ENCODE measurements around the gene LRP5. TPM values are rescaled to one million over a fixed set of nuclear protein-coding genes. Genes with fewer than 3 reads are reported as not detected.
"Not testable (repeated sequence)": the region's sequence is repeated elsewhere in the genome, so short reads cannot be mapped to it uniquely, and the experiment has no call there.

LRP5 gene
- total RNA-seq, 1 donor from 2014 or later: 20.2 TPM

DNA sequence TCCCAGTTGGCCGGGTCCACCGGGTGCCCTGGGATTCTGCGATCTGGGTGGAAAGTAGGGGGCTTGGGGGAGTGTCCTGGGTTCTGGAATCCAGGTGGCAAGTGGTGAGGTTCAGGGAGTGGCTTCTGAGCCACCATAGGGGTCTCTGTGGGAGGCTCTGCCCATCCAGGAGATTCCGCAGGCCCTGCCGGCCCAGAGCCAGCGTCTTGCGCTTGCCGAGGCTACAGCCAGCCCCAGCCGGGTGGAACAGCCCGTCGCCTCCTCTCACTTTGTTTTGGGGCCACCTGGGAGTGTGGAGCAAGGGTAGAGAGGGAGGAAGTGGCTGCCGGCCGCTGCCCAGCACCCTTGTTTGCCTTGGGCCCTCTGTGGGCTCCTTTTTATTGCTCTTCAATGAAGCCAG lies 87.5 kb downstream of the LRP5 start:
- H3K9ac ChIP-seq (ENCODE audit: low read length): no peak overlapping the region
- no peak overlapping the region for H3K4me3 Mint-ChIP-seq (ENCODE audit: unreplicated experiment)
- no peak overlapping the region for H3K27ac Mint-ChIP-seq (ENCODE audit: unreplicated experiment)
- peaks cover 24% of the 10 kb centered on the region for H4K20me1 ChIP-seq (ENCODE audit: insufficient read depth, low read length)
- no peaks in the 10 kb centered on the region for H3K4me1 Mint-ChIP-seq (ENCODE audit: low read depth, unreplicated experiment)
- no peak overlapping the region for H3K4me2 ChIP-seq (ENCODE audit: low read length)
- peaks cover 5% of the 10 kb centered on the region for H3K36me3 Mint-ChIP-seq (ENCODE audit: low read depth, unreplicated experiment)
- DNase-seq (ENCODE audit: low read depth): no peak
- H3K79me2 ChIP-seq (ENCODE audit: insufficient read depth, low read length): no peaks in the 10 kb centered on the region
- TF ChIP-seq, protein P1, sequence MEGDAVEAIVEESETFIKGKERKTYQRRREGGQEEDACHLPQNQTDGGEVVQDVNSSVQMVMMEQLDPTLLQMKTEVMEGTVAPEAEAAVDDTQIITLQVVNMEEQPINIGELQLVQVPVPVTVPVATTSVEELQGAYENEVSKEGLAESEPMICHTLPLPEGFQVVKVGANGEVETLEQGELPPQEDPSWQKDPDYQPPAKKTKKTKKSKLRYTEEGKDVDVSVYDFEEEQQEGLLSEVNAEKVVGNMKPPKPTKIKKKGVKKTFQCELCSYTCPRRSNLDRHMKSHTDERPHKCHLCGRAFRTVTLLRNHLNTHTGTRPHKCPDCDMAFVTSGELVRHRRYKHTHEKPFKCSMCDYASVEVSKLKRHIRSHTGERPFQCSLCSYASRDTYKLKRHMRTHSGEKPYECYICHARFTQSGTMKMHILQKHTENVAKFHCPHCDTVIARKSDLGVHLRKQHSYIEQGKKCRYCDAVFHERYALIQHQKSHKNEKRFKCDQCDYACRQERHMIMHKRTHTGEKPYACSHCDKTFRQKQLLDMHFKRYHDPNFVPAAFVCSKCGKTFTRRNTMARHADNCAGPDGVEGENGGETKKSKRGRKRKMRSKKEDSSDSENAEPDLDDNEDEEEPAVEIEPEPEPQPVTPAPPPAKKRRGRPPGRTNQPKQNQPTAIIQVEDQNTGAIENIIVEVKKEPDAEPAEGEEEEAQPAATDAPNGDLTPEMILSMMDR (IDR thresholded peaks at IDR 0.05; ENCODE audit: insufficient read depth, low read depth, low read length): no peak
- TF ChIP-seq EZH2 (IDR thresholded peaks at IDR 0.05; ENCODE audit: insufficient read depth, low read length): no peak
- H3K4me1 ChIP-seq (ENCODE audit: insufficient read depth, low read length): no peaks in the 10 kb centered on the region
- no peak overlapping the region for H3K4me3 ChIP-seq (ENCODE audit: insufficient read depth, low read depth, low read length)
- no peaks in the 10 kb centered on the region for H3K27me3 Mint-ChIP-seq (ENCODE audit: low read depth, unreplicated experiment)
- H3K27ac ChIP-seq (ENCODE audit: low read depth, low read length): no peak overlapping the region
- no peak for FAIRE-seq
- no peak overlapping the region for H2AFZ ChIP-seq (ENCODE audit: low read depth, low read length)
- H3K27me3 ChIP-seq (ENCODE audit: insufficient read depth, low read length): no peaks in the 10 kb centered on the region
- H3K36me3 ChIP-seq (ENCODE audit: insufficient read depth, low read length): no peaks in the 10 kb centered on the region
- no peaks in the 10 kb centered on the region for H3K9me3 ChIP-seq (ENCODE audit: insufficient read depth, low read depth, low read length)
- H3K9me3 Mint-ChIP-seq (ENCODE audit: unreplicated experiment): no peaks in the 10 kb centered on the region

DNA sequence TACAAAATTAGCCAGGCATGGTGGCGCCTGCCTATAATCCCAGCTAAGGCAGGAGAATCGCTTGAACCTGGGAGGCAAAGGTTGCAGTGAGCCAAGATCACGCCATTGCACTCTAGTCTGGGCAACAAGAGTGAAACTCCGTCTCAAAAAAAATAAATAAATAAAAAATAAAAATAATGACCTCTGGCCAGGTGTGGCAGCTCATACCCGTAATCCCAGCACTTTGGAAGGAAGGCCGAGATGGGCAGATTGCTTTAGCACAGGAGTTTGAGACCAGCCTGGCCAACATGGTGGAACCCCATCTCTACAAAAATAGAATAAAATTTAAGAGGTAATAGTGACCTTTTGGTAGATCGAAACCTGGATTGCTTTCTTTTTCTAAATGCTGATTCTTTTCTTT lies 88.2 kb downstream of the LRP5 start:
- H3K4me3 ChIP-seq (ENCODE audit: insufficient read depth, low read depth, low read length); H3K79me2 ChIP-seq (ENCODE audit: insufficient read depth, low read length); H3K9me3 ChIP-seq (ENCODE audit: insufficient read depth, low read depth, low read length); H2AFZ ChIP-seq (ENCODE audit: low read depth, low read length); H3K36me3 Mint-ChIP-seq (ENCODE audit: low read depth, unreplicated experiment); H3K9ac ChIP-seq (ENCODE audit: low read length); H3K9me3 Mint-ChIP-seq (ENCODE audit: unreplicated experiment); FAIRE-seq; H3K27ac ChIP-seq (ENCODE audit: low read depth, low read length); H3K4me3 Mint-ChIP-seq (ENCODE audit: unreplicated experiment); H3K4me1 ChIP-seq (ENCODE audit: insufficient read depth, low read length); H3K4me2 ChIP-seq (ENCODE audit: low read length); H3K36me3 ChIP-seq (ENCODE audit: insufficient read depth, low read length); H3K4me1 Mint-ChIP-seq (ENCODE audit: low read depth, unreplicated experiment); H3K27me3 ChIP-seq (ENCODE audit: insufficient read depth, low read length); DNase-seq (ENCODE audit: low read depth); H3K27ac Mint-ChIP-seq (ENCODE audit: unreplicated experiment); H3K27me3 Mint-ChIP-seq (ENCODE audit: low read depth, unreplicated experiment): not testable (repeated sequence)
- H4K20me1 ChIP-seq (ENCODE audit: insufficient read depth, low read length): peaks cover 24% of the 10 kb centered on the region

- no peaks in the 10 kb centered on the region for H3K27me3 Mint-ChIP-seq (ENCODE audit: low read depth, unreplicated experiment)
- H4K20me1 ChIP-seq (ENCODE audit: insufficient read depth, low read length): peaks cover 19% of the 10 kb centered on the region
- no peaks in the 10 kb centered on the region for H3K9me3 ChIP-seq (ENCODE audit: insufficient read depth, low read depth, low read length)
- DNase-seq (ENCODE audit: low read depth) (no peak), FAIRE-seq (no peak)
- no peaks in the 10 kb centered on the region for H3K36me3 ChIP-seq (ENCODE audit: insufficient read depth, low read length)
- no peaks in the 10 kb centered on the region for H3K4me1 Mint-ChIP-seq (ENCODE audit: low read depth, unreplicated experiment)
- no peak for TF ChIP-seq EZH2 (IDR thresholded peaks at IDR 0.05; ENCODE audit: insufficient read depth, low read length)
- TF ChIP-seq, protein P1 (IDR thresholded peaks at IDR 0.05; ENCODE audit: insufficient read depth, low read depth, low read length): no peak
- H3K9ac ChIP-seq (ENCODE audit: low read length): no peak overlapping the region
- no peak overlapping the region for H3K27ac ChIP-seq (ENCODE audit: low read depth, low read length)
- H3K4me1 ChIP-seq (ENCODE audit: insufficient read depth, low read length): no peaks in the 10 kb centered on the region
- H2AFZ ChIP-seq (ENCODE audit: low read depth, low read length): no peak overlapping the region
- no peak overlapping the region for H3K4me3 ChIP-seq (ENCODE audit: insufficient read depth, low read depth, low read length)
- no peaks in the 10 kb centered on the region for H3K9me3 Mint-ChIP-seq (ENCODE audit: unreplicated experiment)
- H3K36me3 Mint-ChIP-seq (ENCODE audit: low read depth, unreplicated experiment): peaks cover 6% of the 10 kb centered on the region
- no peak overlapping the region for H3K4me2 ChIP-seq (ENCODE audit: low read length)
- no peak overlapping the region for H3K4me3 Mint-ChIP-seq (ENCODE audit: unreplicated experiment)
- no peaks in the 10 kb centered on the region for H3K27me3 ChIP-seq (ENCODE audit: insufficient read depth, low read length)
- H3K27ac Mint-ChIP-seq (ENCODE audit: unreplicated experiment): no peak overlapping the region
- H3K79me2 ChIP-seq (ENCODE audit: insufficient read depth, low read length): no peaks in the 10 kb centered on the region
Measured at GRCh38 chr11:68401856-68402255, 89.5 kb downstream of the LRP5 start.

Data from astrocyte (in vitro differentiated cells and primary cell).